Measurements from ENCODE around the gene TCAIM.

GRCh38 chr3:44289882-44290462 is 48.6 kb upstream of the TCAIM start:
- TF ChIP-seq EZH2phosphoT487 (IDR thresholded peaks at IDR 0.05; ENCODE audit: borderline replicate concordance, low read length) (no peak), CTCF (IDR thresholded peaks at IDR 0.05; ENCODE audit: low read depth, low read length, poor library complexity, severe bottlenecking) (no peak)

All from DOHH2 (cell line).